ENCODE results near the gene NT5DC1. TPM values are rescaled to one million over a fixed set of nuclear protein-coding genes. Genes with fewer than 3 reads are reported as not detected.

The NT5DC1 gene
- total RNA-seq, 1 experiment from 2014 or later, result 27.6 TPM

GRCh38 chr6:116156405-116157326, 56.0 kb downstream of the NT5DC1 start:
- POLR2A ChIA-PET, result no interaction called here
- no TSS peak for BruUV-seq (replicated peaks)
- CTCF ChIA-PET, result interaction anchor here (0.5 to 1.2 kb wide), 5 partner anchors 12 to 396 kb away, joined by 3 to 5 read pairs (median 4); no protein-coding TSS in a partner anchor

GRCh38 chr6:116157391-116157790, 56.7 kb downstream of the NT5DC1 start:
- no peaks in the 10 kb centered on the region for H3K27me3 Mint-ChIP-seq (ENCODE audit: insufficient read depth, unreplicated experiment)
- no peak overlapping the region for H3K27ac Mint-ChIP-seq (ENCODE audit: low read depth, unreplicated experiment)
- no peaks in the 10 kb centered on the region for H3K4me1 Mint-ChIP-seq (ENCODE audit: insufficient read depth, unreplicated experiment)
- no TSS peak for BruUV-seq (replicated peaks)
- POLR2A ChIA-PET, result no interaction called here
- CTCF ChIA-PET, result interaction anchor here (0.6 to 0.7 kb wide), 3 partner anchors 45 to 396 kb away, joined by 3 to 4 read pairs (median 4); no protein-coding TSS in a partner anchor
- no peak for DNase-seq (ENCODE audit: unreplicated experiment)
- no peak overlapping the region for H3K4me3 Mint-ChIP-seq (ENCODE audit: unreplicated experiment)
- no peak for TF ChIP-seq CTCF (IDR thresholded peaks at IDR 0.05; ENCODE audit: unreplicated experiment)
- H3K36me3 Mint-ChIP-seq (ENCODE audit: insufficient read depth, unreplicated experiment), result no peaks in the 10 kb centered on the region
- H3K9me3 Mint-ChIP-seq (ENCODE audit: unreplicated experiment), result no peaks in the 10 kb centered on the region
- intact Hi-C loops (cut with micrococcal nuclease), result no loop called here

More at GRCh38 chr6:116156405-116157326, 56.0 kb downstream of the NT5DC1 start:
- no peak overlapping the region for H3K27ac Mint-ChIP-seq (ENCODE audit: low read depth, unreplicated experiment)
- no peak overlapping the region for H3K4me3 Mint-ChIP-seq (ENCODE audit: unreplicated experiment)
- intact Hi-C loops (cut with micrococcal nuclease), result no loop called here
- TF ChIP-seq CTCF (IDR thresholded peaks at IDR 0.05; ENCODE audit: unreplicated experiment), result no peak
- no peaks in the 10 kb centered on the region for H3K4me1 Mint-ChIP-seq (ENCODE audit: insufficient read depth, unreplicated experiment)
- no peaks in the 10 kb centered on the region for H3K27me3 Mint-ChIP-seq (ENCODE audit: insufficient read depth, unreplicated experiment)
- H3K9me3 Mint-ChIP-seq (ENCODE audit: unreplicated experiment), result no peaks in the 10 kb centered on the region
- no peak for DNase-seq (ENCODE audit: unreplicated experiment)
- H3K36me3 Mint-ChIP-seq (ENCODE audit: insufficient read depth, unreplicated experiment), result no peaks in the 10 kb centered on the region

- ChIA-PET POLR2A (no interaction called here), CTCF (interaction anchor here (0.6 kb wide), 1 partner anchor 27 kb away, joined by 3 read pairs; no protein-coding TSS in a partner anchor)
- H3K4me3 Mint-ChIP-seq (ENCODE audit: unreplicated experiment), result no peak overlapping the region
- H3K27ac Mint-ChIP-seq (ENCODE audit: low read depth, unreplicated experiment), result no peak overlapping the region
- no TSS peak for BruUV-seq (replicated peaks)
- TF ChIP-seq CTCF (IDR thresholded peaks at IDR 0.05; ENCODE audit: unreplicated experiment), result no peak
- H3K4me1 Mint-ChIP-seq (ENCODE audit: insufficient read depth, unreplicated experiment), result no peaks in the 10 kb centered on the region
- H3K9me3 Mint-ChIP-seq (ENCODE audit: unreplicated experiment), result peaks cover 5% of the 10 kb centered on the region
- intact Hi-C loops (cut with micrococcal nuclease), result no loop called here
- no peaks in the 10 kb centered on the region for H3K36me3 Mint-ChIP-seq (ENCODE audit: insufficient read depth, unreplicated experiment)
- no peaks in the 10 kb centered on the region for H3K27me3 Mint-ChIP-seq (ENCODE audit: insufficient read depth, unreplicated experiment)
- DNase-seq (ENCODE audit: unreplicated experiment), result no peak
These were observed 58.0 kb downstream of the NT5DC1 start for GRCh38 chr6:116158641-116159040.

GRCh38 chr6:116159782-116160524, 59.3 kb downstream of the NT5DC1 start:
- ChIA-PET CTCF (no interaction called here), POLR2A (interaction anchor here (1.0 kb wide), 1 partner anchor 8 kb away, joined by 4 read pairs; no protein-coding TSS in a partner anchor)
- TF ChIP-seq CTCF (IDR thresholded peaks at IDR 0.05; ENCODE audit: unreplicated experiment), result no peak
- no peaks in the 10 kb centered on the region for H3K4me1 Mint-ChIP-seq (ENCODE audit: insufficient read depth, unreplicated experiment)
- peaks cover 8% of the 10 kb centered on the region for H3K9me3 Mint-ChIP-seq (ENCODE audit: unreplicated experiment)
- DNase-seq (ENCODE audit: unreplicated experiment), result no peak
- intact Hi-C loops (cut with micrococcal nuclease), result loop anchor here (10.0 kb wide), 1 partner anchor 1785 kb away; no protein-coding TSS in a partner anchor
- no peak overlapping the region for H3K27ac Mint-ChIP-seq (ENCODE audit: low read depth, unreplicated experiment)
- no peaks in the 10 kb centered on the region for H3K36me3 Mint-ChIP-seq (ENCODE audit: insufficient read depth, unreplicated experiment)
- no peaks in the 10 kb centered on the region for H3K27me3 Mint-ChIP-seq (ENCODE audit: insufficient read depth, unreplicated experiment)
- no TSS peak for BruUV-seq (replicated peaks)
- H3K4me3 Mint-ChIP-seq (ENCODE audit: unreplicated experiment), result no peak overlapping the region

Data from MCF 10A (cell line).